Smooth muscle cell (in vitro differentiated cells): ENCODE results near the gene AFAP1L1. TPM values are rescaled to one million over a fixed set of nuclear protein-coding genes. Genes with fewer than 3 reads are reported as not detected.

ENCODE experiments used
- DNase-seq: peaks from one replicate; lab custom pipeline; 2025; ENCODE audit not compliant: unreplicated experiment; lab: John Stamatoyannopoulos, UW
- H2AFZ ChIP-seq: fragments of 200-600 bp; sonication (generic); 2 replicates; pipeline ENCODE4 v1.6.0; 2016; ENCODE audit warnings: antibody characterized with exemption, low read depth, mild to moderate bottlenecking
- H3F3A ChIP-seq: fragments of 200-600 bp; sonication (generic); 2 replicates; pipeline ENCODE4 v1.6.0; 2017; ENCODE audit warnings: antibody characterized with exemption, low read depth
- H3K27ac ChIP-seq: fragments of 200-600 bp; sonication (generic); 2 replicates; pipeline ENCODE4 v1.5.1; 2016; ENCODE audit warnings: low read depth, mild to moderate bottlenecking
- H3K27me3 ChIP-seq: fragments of 200-600 bp; sonication (generic); 2 replicates; pipeline ENCODE4 v1.6.1; 2016; ENCODE audit warnings: low read depth, mild to moderate bottlenecking
- H3K36me3 ChIP-seq: fragments of 200-600 bp; sonication (generic); 2 replicates; pipeline ENCODE4 v1.5.1; 2016; ENCODE audit warnings: low read depth
- H3K4me1 ChIP-seq: fragments of 200-600 bp; sonication (generic); 2 replicates; pipeline ENCODE4 v1.5.1; 2016; ENCODE audit warnings: low read depth
- H3K4me2 ChIP-seq: fragments of 200-600 bp; sonication (generic); 2 replicates; pipeline ENCODE4 v1.6.0; 2016; ENCODE audit warnings: mild to moderate bottlenecking
- H3K4me3 ChIP-seq: fragments of 200-600 bp; sonication (generic); 2 replicates; pipeline ENCODE4 v1.5.1; 2016; ENCODE audit warnings: mild to moderate bottlenecking
- H3K79me2 ChIP-seq: fragments of 200-600 bp; sonication (generic); 2 replicates; pipeline ENCODE4 v1.6.0; 2016; ENCODE audit warnings: low read depth, mild to moderate bottlenecking
- H3K9ac ChIP-seq: fragments of 200-600 bp; sonication (generic); 2 replicates; pipeline ENCODE4 v1.6.0; 2016; ENCODE audit warnings: low read depth
- H3K9me3 ChIP-seq: fragments of 200-600 bp; sonication (generic); replicated peaks from 2 replicates; pipeline ENCODE4 v1.5.1; 2016; ENCODE audit warnings: low read depth
- H4K20me1 ChIP-seq: fragments of 200-600 bp; sonication (generic); 2 replicates; pipeline ENCODE4 v1.6.0; 2016; ENCODE audit warnings: low read depth
- CTCF ChIP-seq: fragments of 200-600 bp; sonication (generic); IDR thresholded peaks from 2 replicates; pipeline ENCODE4 v1.5.1; 2017; ENCODE audit warnings: borderline replicate concordance, mild to moderate bottlenecking, antibody characterized with exemption; ENCODE audit not compliant: insufficient read depth, poor library complexity, severe bottlenecking
- WGBS: methylation state at CpG from one replicate; pipeline ENCODE4 v1.1.7; 2016; ENCODE audit warnings: low lambda C conversion rate; 5-methylcytosine and 5-hydroxymethylcytosine counted together
- polyA plus RNA-seq: library from polyadenylated mRNA; unstranded; fragments of >200 nt; fragmentation: Nextera tagmentation; extraction: Ambion mirVana; gene quantifications from 2 replicates; pipeline ENCODE4 v1.2.1, GENCODE V29; 2016
- total RNA-seq: library from RNA; depleted of rRNA; stranded (reverse); fragments of >200 nt; gene quantifications from 2 replicates; pipeline ENCODE4 v1.2.3, GENCODE V29; 2014

The AFAP1L1 gene
- total and polyA plus RNA-seq, 2 experiments from 2014 or later, result 0.59 to 2.3 TPM

- Histone ChIP-seq H3K9ac (no peak overlapping the region), H3K27me3 (peaks cover 17% of the 10 kb centered on the region), H3K4me1 (no peaks in the 10 kb centered on the region), H4K20me1 (no peaks in the 10 kb centered on the region), H2AFZ (no peak overlapping the region), H3K4me2 (no peak overlapping the region), H3K79me2 (no peaks in the 10 kb centered on the region), H3K36me3 (no peaks in the 10 kb centered on the region), H3K4me3 (no peak overlapping the region), H3K9me3 (no peaks in the 10 kb centered on the region), H3K27ac (no peak overlapping the region), H3F3A (no peaks in the 10 kb centered on the region)
- 74% methylated on average over 4 of the region's 4 CpGs for WGBS
- no peak for DNase-seq
- TF ChIP-seq CTCF, result no peak
Measured at GRCh38 chr5:149251546-149251945, 20.1 kb upstream of the AFAP1L1 start.

GRCh38 chr5:149254506-149254905, 17.2 kb upstream of the AFAP1L1 start:
- Histone ChIP-seq H3K27ac (no peak overlapping the region), H3F3A (no peaks in the 10 kb centered on the region), H2AFZ (no peak overlapping the region), H3K36me3 (no peaks in the 10 kb centered on the region), H3K4me2 (no peak overlapping the region), H3K9me3 (no peaks in the 10 kb centered on the region), H3K4me1 (no peaks in the 10 kb centered on the region), H4K20me1 (no peaks in the 10 kb centered on the region), H3K4me3 (no peak overlapping the region), H3K27me3 (peaks cover 30% of the 10 kb centered on the region), H3K9ac (no peak overlapping the region), H3K79me2 (no peaks in the 10 kb centered on the region)
- WGBS, result 53% methylated on average over 3 of the region's 3 CpGs
- TF ChIP-seq CTCF, result no peak
- no peak for DNase-seq

- Histone ChIP-seq H3K4me2 (no peak overlapping the region), H4K20me1 (no peaks in the 10 kb centered on the region), H3F3A (no peaks in the 10 kb centered on the region), H3K9ac (no peak overlapping the region), H3K27ac (no peak overlapping the region), H3K4me3 (no peak overlapping the region), H3K79me2 (no peaks in the 10 kb centered on the region), H3K27me3 (peaks cover 42% of the 10 kb centered on the region), H3K4me1 (no peaks in the 10 kb centered on the region), H2AFZ (no peak overlapping the region), H3K36me3 (no peaks in the 10 kb centered on the region), H3K9me3 (no peaks in the 10 kb centered on the region)
- DNase-seq, result no peak
- TF ChIP-seq CTCF, result no peak
Measured at GRCh38 chr5:149256451-149256850, 15.2 kb upstream of the AFAP1L1 start.

DNA sequence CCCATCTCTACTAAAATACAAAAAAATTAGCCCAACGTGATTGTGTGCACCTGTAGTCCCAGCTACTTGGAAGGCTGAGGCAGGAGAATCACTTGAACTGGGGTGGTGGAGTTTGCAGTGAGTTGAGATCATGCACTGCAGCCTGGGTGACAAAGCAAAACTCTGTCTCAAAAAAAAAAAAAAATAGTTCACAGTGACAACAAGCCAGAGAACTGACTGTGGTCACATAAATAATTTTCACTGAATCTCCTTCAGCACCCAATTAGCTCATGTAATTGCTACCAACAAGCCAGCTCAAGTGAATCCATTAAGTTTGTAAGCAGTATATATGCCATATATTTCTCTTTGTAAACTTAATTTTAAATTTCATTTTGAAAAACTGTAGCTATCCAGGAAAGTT, 14.5 kb upstream of the AFAP1L1 start:
- no peak for DNase-seq
- no peaks in the 10 kb centered on the region for H3K9me3 ChIP-seq
- no peak overlapping the region for H2AFZ ChIP-seq
- H3K4me3 ChIP-seq, result no peak overlapping the region
- no peak overlapping the region for H3K9ac ChIP-seq
- H4K20me1 ChIP-seq, result no peaks in the 10 kb centered on the region
- no peaks in the 10 kb centered on the region for H3K79me2 ChIP-seq
- no peaks in the 10 kb centered on the region for H3F3A ChIP-seq
- no peaks in the 10 kb centered on the region for H3K4me1 ChIP-seq
- H3K4me2 ChIP-seq, result no peak overlapping the region
- WGBS, result 78% methylated on average over 1 of the region's 1 CpG
- no peak for TF ChIP-seq CTCF
- no peak overlapping the region for H3K27ac ChIP-seq
- peaks cover 42% of the 10 kb centered on the region for H3K27me3 ChIP-seq
- no peaks in the 10 kb centered on the region for H3K36me3 ChIP-seq
